Muscle of back (tissue), 11 donors: Measurements from ENCODE around the gene TBC1D22A. TPM values are rescaled to one million over a fixed set of nuclear protein-coding genes. Genes with fewer than 3 reads are reported as not detected.
A peak's percentile ranks its signal among the peaks of the same experiment; 100 is the strongest.

Experiments used
- DNase-seq, 3 donors: peaks; one replicate each; pipeline versions ENCODE4 v3.0.0 to v3.0.0-alpha.2; 2013
- polyA plus RNA-seq, 10 donors: library from polyadenylated mRNA; unstranded; fragments of 120-200 nt; gene quantifications; one replicate each; pipeline ENCODE4 v1.2.1, GENCODE V29; 2013; ENCODE audit not compliant: insufficient read length in 10 of 10

Gene TBC1D22A
- polyA plus RNA-seq, 10 donors, result 10.6 to 14.9 (median 13.4) TPM

GRCh38 chr22:47098121-47098520, 335.7 kb downstream of the TBC1D22A start:
- DNase-seq, result no peak

- no peak for DNase-seq
Measured at GRCh38 chr22:47098554-47098953, 336.1 kb downstream of the TBC1D22A start.

GRCh38 chr22:47100019-47100418, 337.6 kb downstream of the TBC1D22A start:
- DNase-seq, result no peak

- DNase-seq, result no peak
Measured at GRCh38 chr22:47100646-47101200, 338.3 kb downstream of the TBC1D22A start.

- no peak for DNase-seq
Measured at GRCh38 chr22:47101321-47101885, 339.0 kb downstream of the TBC1D22A start.

- DNase-seq, result no peak
Measured at GRCh38 chr22:47102081-47102480, 339.6 kb downstream of the TBC1D22A start.

- no peak for DNase-seq
Measured at GRCh38 chr22:47102648-47103047, 340.2 kb downstream of the TBC1D22A start.

- DNase-seq, result no peak
Measured at GRCh38 chr22:47105085-47105484, 342.6 kb downstream of the TBC1D22A start.

GRCh38 chr22:47106806-47107205, 344.4 kb downstream of the TBC1D22A start:
- no peak for DNase-seq

GRCh38 chr22:47107431-47107830, 345.0 kb downstream of the TBC1D22A start:
- peak in 1 of 3 donors; percentile 53 for DNase-seq

- no peak for DNase-seq
Measured at GRCh38 chr22:47110817-47111443, 348.5 kb downstream of the TBC1D22A start.

- no peak for DNase-seq
Measured at GRCh38 chr22:47111626-47112581, 349.5 kb downstream of the TBC1D22A start.

GRCh38 chr22:47112582-47112965, 350.1 kb downstream of the TBC1D22A start:
- DNase-seq, result no peak

- no peak for DNase-seq
Measured at GRCh38 chr22:47112994-47113852, 350.8 kb downstream of the TBC1D22A start.

- DNase-seq, result no peak
Measured at GRCh38 chr22:47113853-47114415, 351.5 kb downstream of the TBC1D22A start.

- DNase-seq, result no peak
Measured at GRCh38 chr22:47114813-47115517, 352.5 kb downstream of the TBC1D22A start.

- no peak for DNase-seq
Measured at GRCh38 chr22:47115518-47115890, 353.1 kb downstream of the TBC1D22A start.

GRCh38 chr22:47115921-47116320, 353.5 kb downstream of the TBC1D22A start:
- DNase-seq, result no peak

- DNase-seq, result no peak
Measured at GRCh38 chr22:47116426-47117341, 354.2 kb downstream of the TBC1D22A start.
